HepG2 (cell line): ENCODE results near the gene CCT3. TPM values are rescaled to one million over a fixed set of nuclear protein-coding genes. Genes with fewer than 3 reads are reported as not detected.

Source experiments
- GABPB1 ChIP-seq: IDR thresholded peaks from 2 replicates; pipeline ENCODE4 v1.6.1; 2016; ENCODE audit warnings: mild to moderate bottlenecking, missing genetic modification reagents, moderate library complexity, missing compliant biosample characterization
- GFI1 ChIP-seq: sonication (generic); formaldehyde crosslinking; IDR thresholded peaks from 2 replicates; pipeline ENCODE4 v1.5.0; 2020; ENCODE audit warnings: missing genetic modification reagents, mild to moderate bottlenecking, borderline replicate concordance
- RELA ChIP-seq: sonication (generic); formaldehyde crosslinking; IDR thresholded peaks from 2 replicates; pipeline ENCODE4 v1.4.0; 2020; ENCODE audit warnings: missing genetic modification reagents
- RFX5 ChIP-seq: IDR thresholded peaks from 2 replicates; pipeline ENCODE4 v1.6.1; 2011; ENCODE audit warnings: low read depth, low read length, improper control_type of control experiment
- SMARCE1 ChIP-seq: fragments of 450-650 bp; IDR thresholded peaks from 2 replicates; pipeline ENCODE4 v1.6.1; 2017; ENCODE audit warnings: borderline replicate concordance
- TOE1 ChIP-seq: sonication (generic); formaldehyde crosslinking; IDR thresholded peaks from 2 replicates; pipeline ENCODE4 v1.4.0; 2020; ENCODE audit warnings: mild to moderate bottlenecking, missing genetic modification reagents
- ZNF3 ChIP-seq: IDR thresholded peaks from 2 replicates; pipeline ENCODE4 v1.7.0; 2017; ENCODE audit warnings: inconsistent platforms
- ZNF33B ChIP-seq: sonication (generic); formaldehyde crosslinking; IDR thresholded peaks from 2 replicates; pipeline ENCODE4 v1.5.1; 2020; ENCODE audit warnings: mild to moderate bottlenecking, missing genetic modification reagents
- ZNF451 ChIP-seq: sonication (generic); formaldehyde crosslinking; IDR thresholded peaks from 2 replicates; pipeline ENCODE4 v1.5.0; 2020; ENCODE audit warnings: mild to moderate bottlenecking, missing genetic modification reagents
- ZNF564 ChIP-seq: sonication (generic); formaldehyde crosslinking; IDR thresholded peaks from 2 replicates; pipeline ENCODE4 v1.8.1; 2023; ENCODE audit warnings: mild to moderate bottlenecking, missing genetic modification reagents
- ZSCAN31 ChIP-seq: sonication (generic); formaldehyde crosslinking; IDR thresholded peaks from 2 replicates; pipeline ENCODE4 v1.5.0; 2020; ENCODE audit warnings: low read depth, mild to moderate bottlenecking, missing genetic modification reagents
- polyA plus RNA-seq, 8 experiments: library from polyadenylated mRNA; depleted of rRNA in 3 of 8; stranded (reverse) in 7 of 8; unstranded in 1 of 8; fragments of >200 nt; fragmentation: Illumina TruSeq in 4 of 8; extraction: Trizol in 4 of 8; gene quantifications; 2 replicates each; pipeline versions ENCODE4 v1.2.1 to v1.2.3, GENCODE V29; 2011 to 2016; ENCODE audit warnings: low read depth in 4 of 8, missing spikeins in 1 of 8, mixed read lengths in 1 of 8; ENCODE audit not compliant: insufficient read depth in 1 of 8
- total RNA-seq, 5 experiments: library from RNA; depleted of rRNA; stranded (reverse); fragments of >200 nt; fragmentation: Illumina TruSeq; extraction: Trizol; gene quantifications; 2 replicates each; pipeline ENCODE4 v1.2.3, GENCODE V29; 2016; ENCODE audit warnings: low read depth in 1 of 5
- TF ChIP-seq, protein P1 (sequence below): IDR thresholded peaks from 2 replicates; pipeline ENCODE4 v1.6.1; 2016
- TF ChIP-seq, protein P2 (sequence below): sonication (generic); formaldehyde crosslinking; IDR thresholded peaks from 2 replicates; pipeline ENCODE4 v1.4.0; 2020; ENCODE audit warnings: mild to moderate bottlenecking, missing genetic modification reagents
- TF ChIP-seq, protein P3 (sequence below): IDR thresholded peaks from 2 replicates; pipeline ENCODE4 v1.6.1; 2016; ENCODE audit warnings: mild to moderate bottlenecking

The CCT3 gene
- total and polyA plus RNA-seq, 2 of the 13 experiments (the other 11 are each of a cell fraction or from before 2014, with no cell fraction given): 319 to 615 TPM

DNA sequence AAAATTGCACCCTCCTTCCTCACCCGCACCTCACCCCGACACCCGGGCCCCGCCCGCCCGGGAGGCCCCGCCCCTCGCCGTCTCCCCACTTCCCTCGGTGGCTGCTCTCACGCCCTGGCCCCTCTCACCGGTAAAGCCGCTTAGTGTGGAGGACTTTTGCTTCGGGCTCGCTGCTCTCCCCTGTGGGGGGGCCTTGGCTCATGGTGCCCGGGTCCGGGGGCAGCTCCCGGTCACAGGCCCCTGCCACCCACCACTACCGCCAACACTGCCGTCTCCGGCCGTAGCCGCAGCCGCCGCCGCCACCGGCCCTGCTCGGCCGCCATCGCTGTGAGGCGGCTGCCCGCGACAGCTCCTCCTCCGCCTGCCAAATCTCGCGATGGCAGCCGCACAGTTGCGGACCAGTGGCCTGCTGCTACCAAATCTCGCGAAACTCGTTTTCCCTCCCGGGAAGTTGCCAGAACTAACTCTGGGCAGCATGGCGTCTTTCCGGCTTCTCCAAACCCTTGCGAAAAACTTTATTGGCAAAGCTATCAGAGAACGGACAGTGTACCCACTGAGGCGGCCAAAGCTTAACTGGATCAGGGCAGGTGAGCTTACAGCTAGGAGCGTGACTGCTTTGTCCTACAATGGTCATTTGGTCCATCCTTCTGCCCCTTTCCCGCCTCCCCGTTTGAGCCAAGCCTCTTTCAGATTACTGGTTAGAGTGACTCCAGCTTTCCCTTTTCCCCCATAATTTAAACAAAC, 55.4 kb downstream of the CCT3 start, which contains the start of gene SMG5 (continued):
- TF ChIP-seq, protein P1, sequence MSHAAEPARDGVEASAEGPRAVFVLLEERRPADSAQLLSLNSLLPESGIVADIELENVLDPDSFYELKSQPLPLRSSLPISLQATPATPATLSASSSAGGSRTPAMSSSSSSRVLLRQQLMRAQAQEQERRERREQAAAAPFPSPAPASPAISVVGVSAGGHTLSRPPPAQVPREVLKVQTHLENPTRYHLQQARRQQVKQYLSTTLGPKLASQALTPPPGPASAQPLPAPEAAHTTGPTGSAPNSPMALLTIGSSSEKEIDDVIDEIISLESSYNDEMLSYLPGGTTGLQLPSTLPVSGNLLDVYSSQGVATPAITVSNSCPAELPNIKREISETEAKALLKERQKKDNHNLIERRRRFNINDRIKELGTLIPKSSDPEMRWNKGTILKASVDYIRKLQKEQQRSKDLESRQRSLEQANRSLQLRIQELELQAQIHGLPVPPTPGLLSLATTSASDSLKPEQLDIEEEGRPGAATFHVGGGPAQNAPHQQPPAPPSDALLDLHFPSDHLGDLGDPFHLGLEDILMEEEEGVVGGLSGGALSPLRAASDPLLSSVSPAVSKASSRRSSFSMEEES: peak; percentile 65; the same call in 1 of the 2 replicates
- TF ChIP-seq GFI1 (CRISPR knock-in tag) (peak; percentile 69; the same call in 1 of the 2 replicates), ZNF451 (CRISPR knock-in tag) (peak; percentile 81; the same call in 1 of the 2 replicates), TOE1 (CRISPR knock-in tag) (0 out of 2 replicates have a peak, but pooled peaks have one; percentile 48), ZSCAN31 (CRISPR knock-in tag) (peak; percentile 86; the same call in 1 of the 2 replicates), RFX5 (no peak), ZNF33B (CRISPR knock-in tag) (peak; percentile 53; the same call in 1 of the 2 replicates), SMARCE1 (no peak), ZNF3 (CRISPR knock-in tag) (no peak), ZNF564 (CRISPR knock-in tag) (no peak; the same call in 1 of the 2 replicates), GABPB1 (peak; percentile 94), RELA (CRISPR knock-in tag) (no peak; the same call in 1 of the 2 replicates)
- TF ChIP-seq, protein P2, sequence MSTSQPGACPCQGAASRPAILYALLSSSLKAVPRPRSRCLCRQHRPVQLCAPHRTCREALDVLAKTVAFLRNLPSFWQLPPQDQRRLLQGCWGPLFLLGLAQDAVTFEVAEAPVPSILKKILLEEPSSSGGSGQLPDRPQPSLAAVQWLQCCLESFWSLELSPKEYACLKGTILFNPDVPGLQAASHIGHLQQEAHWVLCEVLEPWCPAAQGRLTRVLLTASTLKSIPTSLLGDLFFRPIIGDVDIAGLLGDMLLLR: no peak
- TF ChIP-seq, protein P3, sequence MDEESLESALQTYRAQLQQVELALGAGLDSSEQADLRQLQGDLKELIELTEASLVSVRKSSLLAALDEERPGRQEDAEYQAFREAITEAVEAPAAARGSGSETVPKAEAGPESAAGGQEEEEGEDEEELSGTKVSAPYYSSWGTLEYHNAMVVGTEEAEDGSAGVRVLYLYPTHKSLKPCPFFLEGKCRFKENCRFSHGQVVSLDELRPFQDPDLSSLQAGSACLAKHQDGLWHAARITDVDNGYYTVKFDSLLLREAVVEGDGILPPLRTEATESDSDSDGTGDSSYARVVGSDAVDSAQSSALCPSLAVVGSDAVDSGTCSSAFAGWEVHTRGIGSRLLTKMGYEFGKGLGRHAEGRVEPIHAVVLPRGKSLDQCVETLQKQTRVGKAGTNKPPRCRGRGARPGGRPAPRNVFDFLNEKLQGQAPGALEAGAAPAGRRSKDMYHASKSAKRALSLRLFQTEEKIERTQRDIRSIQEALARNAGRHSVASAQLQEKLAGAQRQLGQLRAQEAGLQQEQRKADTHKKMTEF (CRISPR knock-in tag): peak; percentile 95
